Stimulated activated CD8-positive, alpha-beta memory T cell treated with anti-CD3 and anti-CD28 coated beads, Interleukin-15, amount 100 ng/mL, for 48 hours (primary cell): Measurements from ENCODE around the gene POTEJ.
"Not testable (repeated sequence)": the region's sequence is repeated elsewhere in the genome, so short reads cannot be mapped to it uniquely, and the experiment has no call there.

Experiments used
- DNase-seq, 2 donors: peaks; one replicate each; pipeline ENCODE4 v3.0.0-alpha.2; 2020; ENCODE audit warnings: low read depth in 2 of 2

POTEJ gene

GRCh38 chr2:130601648-130602302, 9.5 kb upstream of the POTEJ start:
- not testable (repeated sequence) for DNase-seq

DNA sequence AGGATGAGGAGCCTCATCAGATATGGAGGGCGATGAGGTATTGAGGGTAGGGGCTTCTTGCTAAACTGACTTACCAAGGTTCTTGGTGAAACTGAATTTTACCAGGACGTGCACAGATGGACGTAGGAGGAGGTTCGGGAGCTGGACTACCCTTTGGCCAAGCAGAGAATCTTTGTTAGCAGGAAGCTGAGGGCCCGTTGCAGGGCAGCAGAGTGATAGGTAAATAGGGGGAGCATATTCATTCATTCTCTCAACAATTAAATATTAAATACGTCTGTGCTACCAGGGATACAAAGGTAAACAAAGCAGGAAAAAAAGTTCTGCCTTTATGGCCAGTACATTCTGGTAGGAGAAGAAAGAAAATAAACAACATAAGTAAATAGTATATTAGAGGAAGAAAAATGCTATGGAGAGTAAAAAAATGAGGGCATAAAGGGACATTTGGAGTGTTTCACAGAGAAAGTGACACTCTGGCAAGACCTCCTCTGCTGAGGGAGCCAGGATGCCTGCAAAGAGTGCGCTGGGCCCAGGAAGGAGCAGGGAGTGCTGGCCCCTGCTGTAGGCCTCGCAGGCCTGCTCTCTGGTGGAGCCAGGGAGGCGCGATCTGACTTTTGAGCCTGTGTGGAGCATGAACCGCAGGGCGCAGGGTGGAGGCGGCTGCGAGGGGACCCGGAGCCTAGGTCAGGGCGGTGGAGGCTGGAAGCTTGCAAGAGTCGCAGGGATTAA, 2.8 kb upstream of the POTEJ start:
- DNase-seq, result not testable (repeated sequence)

GRCh38 chr2:130609002-130609920, 2.0 kb upstream of the POTEJ start:
- DNase-seq, result not testable (repeated sequence)

- DNase-seq, result not testable (repeated sequence)
Observed at GRCh38 chr2:130610486-130610885, 754 bp upstream of the POTEJ start.

DNA sequence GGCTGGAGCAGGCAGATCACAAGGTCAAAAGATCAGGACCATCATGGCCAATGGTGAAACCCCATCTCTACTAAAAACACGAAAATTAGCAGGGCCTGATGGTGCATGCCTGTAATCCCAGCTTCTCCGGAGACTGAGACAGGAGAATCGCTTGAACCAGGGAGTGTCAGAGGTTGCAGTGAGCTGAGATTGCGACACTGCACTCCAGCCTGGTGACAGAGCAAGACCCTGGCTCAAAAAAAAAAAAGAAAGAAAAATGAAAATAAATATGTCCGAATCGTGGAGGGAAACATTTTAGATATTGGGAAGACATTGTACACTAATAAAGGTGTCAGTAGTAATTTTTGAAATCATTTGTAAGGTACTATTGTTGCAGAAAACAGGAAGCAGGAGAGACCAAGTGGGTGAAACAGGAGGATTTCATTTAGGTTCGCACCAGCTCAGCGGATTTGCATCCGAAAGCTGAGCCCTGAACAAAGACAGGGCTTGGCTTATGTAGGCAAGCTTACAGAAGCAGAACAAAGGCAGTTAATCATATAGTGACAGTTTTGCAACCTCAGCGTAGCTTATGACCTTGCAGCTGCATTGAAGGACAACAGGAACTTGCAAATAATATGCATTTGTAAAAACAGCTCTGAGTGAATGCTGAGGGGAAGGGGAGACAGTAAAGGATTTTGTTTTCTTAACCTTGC, 17.7 kb downstream of the POTEJ start:
- DNase-seq, result not testable (repeated sequence)

DNA sequence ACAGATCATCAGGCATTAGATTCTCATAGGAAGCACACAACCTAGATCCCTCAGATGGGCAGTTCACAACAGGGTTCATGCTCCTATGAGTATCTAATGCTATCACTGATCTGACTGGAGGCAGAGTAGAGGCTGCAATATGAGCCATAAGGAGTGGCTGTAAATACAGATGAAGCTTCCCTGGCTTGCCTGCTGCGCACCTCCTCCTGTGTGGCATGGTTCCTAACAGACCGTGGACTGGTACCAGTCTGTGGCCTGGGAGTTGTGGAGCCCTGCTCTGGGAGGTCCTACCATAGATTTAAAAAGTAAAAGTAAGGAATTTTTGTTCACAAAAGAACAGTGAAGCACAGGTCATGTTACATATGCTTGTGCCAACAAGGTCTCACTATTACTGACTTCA, 27.7 kb downstream of the POTEJ start:
- DNase-seq, result not testable (repeated sequence)

GRCh38 chr2:130641688-130642087, 30.4 kb downstream of the POTEJ start:
- not testable (repeated sequence) for DNase-seq

GRCh38 chr2:130649285-130649684, 38.0 kb downstream of the POTEJ start:
- not testable (repeated sequence) for DNase-seq

DNA sequence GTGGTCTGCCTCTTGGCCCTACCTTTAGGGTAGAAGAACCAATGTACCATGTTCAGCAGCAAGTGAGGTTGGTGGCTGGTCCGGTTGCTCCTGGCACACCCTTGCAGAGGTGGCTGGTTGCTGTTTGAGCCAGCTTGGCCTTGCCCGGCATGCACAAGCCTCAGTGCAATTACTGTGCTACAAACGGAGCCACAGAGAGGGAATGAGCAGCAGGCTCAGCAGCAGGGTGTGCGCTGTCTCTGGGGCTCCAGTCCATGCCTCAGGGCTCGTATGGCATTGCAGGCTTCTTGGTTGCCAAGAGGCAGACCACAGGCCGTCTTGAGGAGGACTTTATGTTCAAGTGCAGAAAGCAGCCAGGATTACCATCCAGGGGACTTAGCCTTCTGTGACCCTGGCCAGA, 53.3 kb downstream of the POTEJ start:
- DNase-seq, result not testable (repeated sequence)

- not testable (repeated sequence) for DNase-seq
Observed at GRCh38 chr2:130665596-130665995, 54.4 kb downstream of the POTEJ start.

DNA sequence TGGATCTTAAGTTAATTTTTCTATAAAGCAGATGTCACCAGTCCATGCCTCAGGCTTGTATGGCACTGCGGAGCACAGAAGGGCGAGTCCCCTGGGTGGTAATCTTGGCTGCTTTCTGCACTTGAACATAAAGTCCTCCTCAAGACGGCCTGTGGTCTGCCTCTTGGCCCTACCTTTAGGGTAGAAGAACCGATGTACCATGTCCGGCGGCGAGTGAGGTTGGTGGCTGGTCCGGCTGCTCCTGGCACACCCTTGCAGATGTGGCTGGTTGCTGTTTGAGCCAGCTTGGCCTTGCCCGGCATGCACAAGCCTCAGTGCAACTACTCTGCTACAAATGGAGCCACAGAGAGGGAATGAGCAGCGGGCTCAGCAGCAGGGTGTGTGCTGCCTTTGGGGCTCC, 56.3 kb downstream of the POTEJ start:
- DNase-seq, result not testable (repeated sequence)

DNA sequence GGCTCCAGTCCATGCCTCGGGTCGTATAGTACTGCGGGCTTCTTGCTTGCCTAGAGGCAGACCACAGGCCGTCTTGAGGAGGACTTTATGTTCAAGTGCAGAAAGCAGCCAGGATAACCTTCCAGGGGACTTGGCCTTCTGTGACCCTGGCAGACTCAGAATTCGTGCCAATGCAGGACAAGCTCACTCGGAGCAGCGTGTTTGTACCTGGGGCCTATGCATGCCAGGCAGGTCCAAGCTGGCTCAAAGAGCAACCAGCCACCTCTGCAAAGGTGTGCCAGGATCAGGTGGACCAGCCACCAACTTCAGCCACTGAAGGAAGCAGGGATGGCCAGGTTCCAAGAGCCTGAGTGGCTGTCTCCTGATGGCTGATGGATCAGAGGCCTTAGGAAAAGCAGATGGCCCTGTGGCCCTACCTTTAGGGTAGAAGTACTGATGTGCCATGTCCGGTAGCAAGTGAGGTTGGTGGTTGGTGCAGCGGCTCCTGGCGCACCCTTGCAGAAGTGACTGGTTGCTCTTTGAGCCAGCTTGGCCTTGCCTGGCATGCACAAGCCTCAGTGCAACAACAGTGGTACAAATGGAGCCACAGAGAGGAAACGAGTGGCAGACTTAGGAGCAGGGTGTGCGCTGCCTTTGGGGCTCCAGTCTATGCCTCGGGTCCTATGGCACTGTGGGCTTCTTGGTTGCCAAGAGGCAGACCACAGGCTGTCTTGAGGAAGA, 58.9 kb downstream of the POTEJ start:
- not testable (repeated sequence) for DNase-seq

GRCh38 chr2:130692041-130692770, 81.0 kb downstream of the POTEJ start:
- DNase-seq, result not testable (repeated sequence)

DNA sequence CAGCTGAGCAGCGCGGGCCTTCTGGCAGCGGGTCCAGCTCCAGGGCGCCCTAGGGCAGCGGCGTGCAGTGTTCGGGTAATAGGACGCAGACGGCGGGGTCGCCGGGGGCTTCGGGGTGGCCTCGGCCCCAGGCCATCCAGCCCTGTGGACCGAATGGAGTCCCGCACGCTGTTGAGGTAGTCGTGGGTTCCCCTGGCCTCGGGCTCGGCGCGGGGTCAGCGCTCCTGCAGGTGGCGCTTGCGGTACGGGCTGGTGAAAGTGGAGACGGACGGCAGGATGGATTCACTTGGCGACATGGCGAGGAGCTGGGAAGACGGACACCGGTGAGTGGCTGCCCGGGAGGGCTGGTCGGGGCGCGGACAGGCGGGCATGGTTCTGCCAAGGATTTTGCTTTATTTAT, 82.2 kb downstream of the POTEJ start:
- DNase-seq, result peak in 1 of 2 donors; percentile 0

DNA sequence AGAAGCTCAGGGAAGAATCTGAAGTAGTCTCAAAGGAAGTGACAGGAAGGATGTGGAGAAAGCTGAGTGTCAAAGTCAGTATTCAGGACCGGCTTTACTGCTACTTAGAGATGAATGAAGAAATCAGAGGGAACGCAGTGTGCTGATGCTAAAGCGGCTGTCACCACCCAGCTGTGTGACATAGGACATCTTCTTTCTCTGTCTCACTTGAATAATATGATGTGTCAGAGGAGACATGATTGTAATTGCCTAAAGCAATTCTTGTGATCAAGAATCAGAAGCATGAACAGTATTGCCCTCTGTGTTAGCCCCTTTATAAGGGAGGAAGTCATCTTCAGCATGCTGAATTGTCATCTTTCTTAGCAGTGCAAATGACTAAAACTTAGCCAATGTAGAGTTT, 92.0 kb downstream of the POTEJ start:
- not testable (repeated sequence) for DNase-seq
